T-helper 2 cell treated with Interferon-gamma antibody and Interleukin-4, amounts not matched to agents 5 μg/mL and 100 μg/mL, for 36 hours (primary cell): Measurements from ENCODE around the gene ANO1.

Experiments used
- DNase-seq: peaks from one replicate; pipeline ENCODE4 v3.0.0; 2021; ENCODE audit warnings: low spot score
- H3K27ac Mint-ChIP-seq: one replicate; pipeline ENCODE4 v1.8.0; 2021; ENCODE audit warnings: mild to moderate bottlenecking, mixed read lengths
- H3K27me3 Mint-ChIP-seq: one replicate; pipeline ENCODE4 v1.8.0; 2021; ENCODE audit warnings: low read depth, mixed read lengths
- H3K36me3 Mint-ChIP-seq: one replicate; pipeline ENCODE4 v1.8.0; 2021; ENCODE audit warnings: low read depth, mixed read lengths
- H3K4me1 Mint-ChIP-seq: one replicate; pipeline ENCODE4 v1.8.0; 2021; ENCODE audit warnings: low read depth, mixed read lengths
- H3K4me3 Mint-ChIP-seq: one replicate; pipeline ENCODE4 v1.8.0; 2022; ENCODE audit warnings: mild to moderate bottlenecking, moderate library complexity, mixed read lengths
- H3K9me3 Mint-ChIP-seq: one replicate; pipeline ENCODE4 v1.8.0; 2021; ENCODE audit warnings: mixed read lengths

ANO1 gene

GRCh38 chr11:70040452-70040851 lies 37.7 kb upstream of the ANO1 start:
- no peaks in the 10 kb centered on the region for H3K36me3 Mint-ChIP-seq
- H3K9me3 Mint-ChIP-seq: peaks cover 22% of the 10 kb centered on the region
- DNase-seq: no peak
- H3K27me3 Mint-ChIP-seq: peaks cover 11% of the 10 kb centered on the region
- no peaks in the 10 kb centered on the region for H3K4me1 Mint-ChIP-seq
- no peak overlapping the region for H3K4me3 Mint-ChIP-seq
- H3K27ac Mint-ChIP-seq: no peak overlapping the region

- Mint-ChIP-seq H3K36me3 (no peaks in the 10 kb centered on the region), H3K9me3 (peaks cover 22% of the 10 kb centered on the region), H3K27ac (no peak overlapping the region), H3K27me3 (peaks cover 15% of the 10 kb centered on the region), H3K4me1 (no peaks in the 10 kb centered on the region), H3K4me3 (no peak overlapping the region)
- DNase-seq: no peak
Observed at GRCh38 chr11:70040869-70041501, 37.1 kb upstream of the ANO1 start.

GRCh38 chr11:70043482-70043881 lies 34.6 kb upstream of the ANO1 start:
- DNase-seq: no peak
- Mint-ChIP-seq H3K27me3 (peaks cover 17% of the 10 kb centered on the region), H3K36me3 (no peaks in the 10 kb centered on the region), H3K9me3 (peaks cover 13% of the 10 kb centered on the region), H3K4me3 (no peak overlapping the region), H3K4me1 (no peaks in the 10 kb centered on the region), H3K27ac (no peak overlapping the region)

- Mint-ChIP-seq H3K36me3 (no peaks in the 10 kb centered on the region), H3K4me3 (no peak overlapping the region), H3K9me3 (peaks cover 13% of the 10 kb centered on the region), H3K27me3 (peaks cover 24% of the 10 kb centered on the region), H3K4me1 (no peaks in the 10 kb centered on the region), H3K27ac (no peak overlapping the region)
- DNase-seq: no peak
Observed at GRCh38 chr11:70046089-70046488, 32.0 kb upstream of the ANO1 start.

GRCh38 chr11:70048279-70049024 lies 29.7 kb upstream of the ANO1 start:
- H3K4me3 Mint-ChIP-seq: no peak overlapping the region
- no peak overlapping the region for H3K27ac Mint-ChIP-seq
- no peaks in the 10 kb centered on the region for H3K36me3 Mint-ChIP-seq
- DNase-seq: no peak
- H3K9me3 Mint-ChIP-seq: no peaks in the 10 kb centered on the region
- H3K4me1 Mint-ChIP-seq: no peaks in the 10 kb centered on the region
- H3K27me3 Mint-ChIP-seq: peaks cover 18% of the 10 kb centered on the region

- Mint-ChIP-seq H3K4me1 (no peaks in the 10 kb centered on the region), H3K27me3 (peaks cover 20% of the 10 kb centered on the region), H3K9me3 (no peaks in the 10 kb centered on the region), H3K4me3 (no peak overlapping the region), H3K36me3 (no peaks in the 10 kb centered on the region), H3K27ac (no peak overlapping the region)
- DNase-seq: no peak
Observed at GRCh38 chr11:70049045-70049444, 29.1 kb upstream of the ANO1 start.

- Mint-ChIP-seq H3K27me3 (peaks cover 20% of the 10 kb centered on the region), H3K4me1 (no peaks in the 10 kb centered on the region), H3K4me3 (no peak overlapping the region), H3K27ac (no peak overlapping the region), H3K9me3 (no peaks in the 10 kb centered on the region), H3K36me3 (no peaks in the 10 kb centered on the region)
- DNase-seq: no peak
Observed at GRCh38 chr11:70050243-70050642, 27.9 kb upstream of the ANO1 start.

GRCh38 chr11:70054004-70054403 lies 24.1 kb upstream of the ANO1 start:
- Mint-ChIP-seq H3K4me1 (no peaks in the 10 kb centered on the region), H3K27me3 (peaks cover 22% of the 10 kb centered on the region), H3K9me3 (peaks cover 6% of the 10 kb centered on the region), H3K36me3 (no peaks in the 10 kb centered on the region), H3K4me3 (no peak overlapping the region), H3K27ac (no peak overlapping the region)
- no peak for DNase-seq

- Mint-ChIP-seq H3K27ac (no peak overlapping the region), H3K27me3 (peaks cover 20% of the 10 kb centered on the region), H3K4me3 (no peak overlapping the region), H3K36me3 (no peaks in the 10 kb centered on the region), H3K9me3 (peaks cover 6% of the 10 kb centered on the region), H3K4me1 (no peaks in the 10 kb centered on the region)
- DNase-seq: no peak
Observed at GRCh38 chr11:70055444-70055843, 22.7 kb upstream of the ANO1 start.

- Mint-ChIP-seq H3K27ac (no peak overlapping the region), H3K4me1 (no peaks in the 10 kb centered on the region), H3K27me3 (peaks cover 16% of the 10 kb centered on the region), H3K4me3 (no peak overlapping the region), H3K36me3 (no peaks in the 10 kb centered on the region), H3K9me3 (peaks cover 6% of the 10 kb centered on the region)
- DNase-seq: no peak
Observed at GRCh38 chr11:70057080-70057479, 21.0 kb upstream of the ANO1 start.

- peaks cover 6% of the 10 kb centered on the region for H3K9me3 Mint-ChIP-seq
- H3K4me3 Mint-ChIP-seq: no peak overlapping the region
- H3K27me3 Mint-ChIP-seq: peaks cover 10% of the 10 kb centered on the region
- no peaks in the 10 kb centered on the region for H3K36me3 Mint-ChIP-seq
- no peak for DNase-seq
- H3K27ac Mint-ChIP-seq: no peak overlapping the region
- H3K4me1 Mint-ChIP-seq: no peaks in the 10 kb centered on the region
Observed at GRCh38 chr11:70059971-70060370, 18.1 kb upstream of the ANO1 start.

- H3K27me3 Mint-ChIP-seq: peaks cover 10% of the 10 kb centered on the region
- H3K4me1 Mint-ChIP-seq: no peaks in the 10 kb centered on the region
- H3K9me3 Mint-ChIP-seq: peaks cover 6% of the 10 kb centered on the region
- H3K36me3 Mint-ChIP-seq: no peaks in the 10 kb centered on the region
- DNase-seq: no peak
- H3K27ac Mint-ChIP-seq: no peak overlapping the region
- no peak overlapping the region for H3K4me3 Mint-ChIP-seq
Observed at GRCh38 chr11:70060611-70061293, 17.4 kb upstream of the ANO1 start.

- Mint-ChIP-seq H3K27me3 (peaks cover 5% of the 10 kb centered on the region), H3K36me3 (no peaks in the 10 kb centered on the region), H3K27ac (no peak overlapping the region), H3K4me3 (no peak overlapping the region), H3K4me1 (no peaks in the 10 kb centered on the region), H3K9me3 (peaks cover 5% of the 10 kb centered on the region)
- no peak for DNase-seq
Observed at GRCh38 chr11:70061734-70062133, 16.4 kb upstream of the ANO1 start.

GRCh38 chr11:70063121-70063520 lies 15.0 kb upstream of the ANO1 start:
- Mint-ChIP-seq H3K36me3 (no peaks in the 10 kb centered on the region), H3K27ac (no peak overlapping the region), H3K4me1 (no peaks in the 10 kb centered on the region), H3K4me3 (no peak overlapping the region), H3K9me3 (no peaks in the 10 kb centered on the region), H3K27me3 (peaks cover 5% of the 10 kb centered on the region)
- DNase-seq: no peak
